ENCODE data around the gene NAIF1.

GRCh38 chr9:128051932-128052709 is 15.0 kb downstream of the NAIF1 start:
- TF ChIP-seq CTCF (IDR thresholded peaks at IDR 0.05): no peak
- TF ChIP-seq POLR2A (IDR thresholded peaks at IDR 0.05): no peak
